Heart left ventricle (tissue), 13 donors: ENCODE results near the gene HIGD1B.

Experiments used
- POLR2A ChIP-seq, 2 donors: fragments of 450-650 bp; IDR thresholded peaks; one replicate each; pipeline ENCODE4 v1.6.1; 2017; ENCODE audit warnings: antibody characterized with exemption in 2 of 2, mild to moderate bottlenecking in 2 of 2, moderate library complexity in 2 of 2
- TF ChIP-seq, protein P1 (sequence below), 12 donors: fragments of 200-600 bp; sonication (generic) in 4 of 12; IDR thresholded peaks; one replicate each; pipeline versions ENCODE4 v1.5.0 to v1.8.0; 2018 to 2022; ENCODE audit warnings: antibody characterized with exemption in 12 of 12, mild to moderate bottlenecking in 5 of 12
- donor health status: ischemic (EF 13 %, LVEDD 7.1; RV severe dilation, severe dysfunction).
- donor health status: DM: no; HTN: yes; CAD: no.
- donor health status: DM: no; HTN: no; CAD: no.
- donor health status: ischemic (EF 25% LVEDD 6.9; RV normal size, moderate dysfunction).
- donor health status: ischemic (EF 25% LVEDD 5.7; RV mildly dilated, moderate dysfunction).
- donor health status: ischemic (EF 35%, LVEDD 5.7; RV mildly dilated, moderate dysfunction).
- donor health status: nonischemic (EF 11% LVEDD 7.7; RV severe dilation, severe dysfunction).
- donor health status: DM: yes; HTN: yes; CAD: no.
- donor health status: PGD.
- donor health status: ischemic (EF 29% LVEDD 5.4; RV normal size, mild dysfunction).
- donor health status: nonischemic (EF 23%, LVEDD 6.1; RV moderate dilation, normal function).

DNA sequence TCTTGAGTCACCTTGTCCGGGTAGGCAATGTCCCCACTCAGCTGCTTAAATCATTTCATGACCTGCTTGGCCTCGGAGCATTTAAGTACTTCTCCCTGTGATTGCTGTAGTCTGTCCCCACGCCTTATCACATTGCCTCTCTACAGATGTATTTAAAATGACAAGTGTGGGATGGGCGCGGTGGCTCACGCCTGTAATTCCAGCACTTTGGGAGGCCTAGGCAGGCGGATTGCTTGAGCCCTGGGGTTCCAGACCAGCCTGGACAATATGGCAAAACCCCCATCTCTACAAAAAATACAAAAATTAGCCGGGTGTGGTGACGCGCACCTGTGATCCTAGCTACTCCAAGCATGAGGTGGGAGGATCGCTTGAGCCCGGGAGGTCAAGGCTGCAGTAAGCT lies 16.3 kb upstream of the HIGD1B start:
- TF ChIP-seq, protein P1, sequence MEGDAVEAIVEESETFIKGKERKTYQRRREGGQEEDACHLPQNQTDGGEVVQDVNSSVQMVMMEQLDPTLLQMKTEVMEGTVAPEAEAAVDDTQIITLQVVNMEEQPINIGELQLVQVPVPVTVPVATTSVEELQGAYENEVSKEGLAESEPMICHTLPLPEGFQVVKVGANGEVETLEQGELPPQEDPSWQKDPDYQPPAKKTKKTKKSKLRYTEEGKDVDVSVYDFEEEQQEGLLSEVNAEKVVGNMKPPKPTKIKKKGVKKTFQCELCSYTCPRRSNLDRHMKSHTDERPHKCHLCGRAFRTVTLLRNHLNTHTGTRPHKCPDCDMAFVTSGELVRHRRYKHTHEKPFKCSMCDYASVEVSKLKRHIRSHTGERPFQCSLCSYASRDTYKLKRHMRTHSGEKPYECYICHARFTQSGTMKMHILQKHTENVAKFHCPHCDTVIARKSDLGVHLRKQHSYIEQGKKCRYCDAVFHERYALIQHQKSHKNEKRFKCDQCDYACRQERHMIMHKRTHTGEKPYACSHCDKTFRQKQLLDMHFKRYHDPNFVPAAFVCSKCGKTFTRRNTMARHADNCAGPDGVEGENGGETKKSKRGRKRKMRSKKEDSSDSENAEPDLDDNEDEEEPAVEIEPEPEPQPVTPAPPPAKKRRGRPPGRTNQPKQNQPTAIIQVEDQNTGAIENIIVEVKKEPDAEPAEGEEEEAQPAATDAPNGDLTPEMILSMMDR (IDR thresholded peaks at IDR 0.05) = no peak
- TF ChIP-seq POLR2A (IDR thresholded peaks at IDR 0.05) = no peak
